Left hindlimb (tissue), 1 donor: Measurements from ENCODE around the gene PTTG1IP2.
"Not testable (repeated sequence)": the region's sequence is repeated elsewhere in the genome, so short reads cannot be mapped to it uniquely, and the experiment has no call there.

Source experiments
- DNase-seq: peaks from one replicate; pipeline ENCODE4 v3.0.0-alpha.2; 2018

The PTTG1IP2 gene

GRCh38 chr7:90469554-90469953, at the start of gene PTTG1IP2:
TSS of gene PTTG1IP2 (plus strand) at chr7:90469639. CDS start at chr7:90469787, 148 bp downstream.
- DNase-seq, result no peak

GRCh38 chr7:90421651-90422050, 47.8 kb upstream of the PTTG1IP2 start:
- no peak for DNase-seq

DNA sequence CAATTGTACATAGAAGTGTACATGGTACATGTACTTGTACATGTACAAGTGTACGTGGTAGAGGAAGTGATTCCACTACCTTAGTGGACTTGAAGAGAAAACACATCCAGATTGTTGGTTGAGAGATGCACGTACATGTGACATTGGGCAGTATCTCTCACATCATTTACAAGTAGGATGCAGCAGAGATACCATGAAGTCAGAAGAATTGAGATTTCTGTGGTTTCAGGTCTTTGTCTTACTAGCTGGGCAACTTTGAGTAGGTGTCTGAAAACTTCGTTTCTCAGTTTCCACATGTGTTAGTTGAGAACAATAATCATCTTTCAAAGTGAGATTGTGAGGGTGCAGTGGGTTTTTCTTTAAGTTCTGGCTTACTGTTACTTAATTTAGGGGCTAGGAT, 44.7 kb upstream of the PTTG1IP2 start:
- DNase-seq, result no peak

DNA sequence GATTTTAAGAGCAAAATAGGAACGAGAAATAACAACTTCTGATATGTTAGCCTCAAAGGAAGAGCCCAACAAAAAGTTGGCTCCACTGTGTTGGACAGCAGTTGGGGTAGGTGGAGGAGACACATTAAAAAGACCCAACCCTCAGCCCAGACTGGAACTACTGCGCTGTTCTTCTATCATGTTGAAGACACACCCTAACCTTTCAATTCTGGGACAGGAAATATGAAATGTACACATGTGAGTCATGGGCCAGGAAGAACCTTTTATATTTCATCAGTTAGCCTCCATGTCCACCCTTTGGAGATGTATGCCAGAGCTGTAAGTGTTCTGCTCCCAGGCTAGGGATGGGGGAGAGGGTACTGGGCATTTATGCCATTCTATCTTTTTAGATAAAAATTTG, 44.1 kb upstream of the PTTG1IP2 start:
- no peak for DNase-seq

DNA sequence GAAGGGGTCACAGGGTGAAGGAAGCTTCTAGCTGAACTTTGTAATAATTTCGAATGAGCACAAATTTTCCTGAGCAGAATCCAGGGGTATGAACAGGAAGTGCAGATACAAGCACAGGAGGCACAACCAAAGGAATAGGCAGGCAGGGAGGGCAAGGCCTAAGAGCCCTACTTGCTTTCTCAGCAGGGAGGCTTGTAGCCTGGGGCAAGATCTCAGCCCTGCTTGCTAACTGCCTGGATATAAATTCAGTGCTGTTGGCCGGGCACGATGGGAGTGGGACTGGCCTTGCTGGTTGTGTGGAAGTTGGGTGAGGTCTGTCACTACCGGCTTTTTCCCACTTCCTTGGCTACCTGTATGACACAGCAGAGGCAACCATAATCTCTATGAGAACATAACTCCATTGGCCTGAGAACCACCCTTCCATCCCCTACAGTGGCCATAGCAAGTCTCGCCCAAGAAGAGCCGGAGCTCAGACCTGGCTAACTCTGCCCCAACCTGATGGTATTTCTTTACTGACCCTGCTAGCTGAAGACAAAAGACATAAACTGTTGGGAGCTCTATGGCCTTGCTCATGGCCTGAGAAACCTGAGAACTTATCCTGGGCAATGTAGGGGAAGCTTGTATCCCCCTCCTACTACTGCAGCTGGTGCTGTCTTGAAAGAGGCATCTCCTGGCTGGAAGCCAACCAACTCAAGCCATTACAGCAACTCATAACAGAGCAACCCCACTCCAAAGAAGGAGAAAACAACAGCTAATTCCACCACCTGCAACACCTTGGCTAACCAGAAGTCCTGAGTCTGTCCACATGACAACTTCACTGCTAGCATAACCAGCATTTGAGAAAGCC, 38.6 kb upstream of the PTTG1IP2 start:
- no peak for DNase-seq

DNA sequence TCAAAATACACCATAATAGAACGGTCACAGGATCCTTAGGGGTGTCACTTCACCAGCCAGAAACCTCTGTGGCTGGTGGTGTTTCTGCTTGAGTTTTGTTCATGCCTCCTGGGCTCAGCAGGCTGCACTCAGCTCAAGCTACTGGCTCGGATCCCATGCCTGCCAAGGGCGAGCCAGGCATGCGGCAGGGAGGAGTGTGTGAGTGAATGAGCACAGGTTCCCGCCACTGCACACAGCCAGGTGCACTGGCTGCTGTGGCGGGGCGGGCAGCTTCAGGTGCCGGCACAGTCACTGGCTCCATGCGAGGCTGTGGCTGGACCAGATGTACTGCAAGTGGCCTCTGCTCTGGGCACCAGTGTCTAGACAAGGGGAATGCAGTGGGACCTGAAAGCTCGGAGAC, 36.7 kb upstream of the PTTG1IP2 start:
- DNase-seq, result no peak

DNA sequence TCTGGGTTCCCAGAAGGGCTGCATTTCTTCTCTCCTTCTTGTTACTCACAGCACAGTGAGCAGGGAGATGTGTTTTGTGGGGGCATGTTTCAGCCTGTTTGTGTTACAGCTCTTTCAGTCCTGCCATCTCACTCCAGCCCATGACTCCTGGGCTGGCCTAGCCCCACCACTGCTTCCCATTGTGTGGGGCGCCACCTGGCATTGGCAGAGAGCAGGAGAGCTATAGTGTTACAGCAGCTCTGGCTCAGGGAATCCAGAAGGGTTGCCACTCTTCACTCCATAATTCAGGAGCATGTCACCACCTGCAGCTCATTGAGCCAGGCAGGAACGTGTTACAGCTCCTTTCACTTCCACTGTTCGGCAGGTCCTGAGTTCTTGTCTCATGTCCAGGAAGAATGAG, 36.2 kb upstream of the PTTG1IP2 start:
- DNase-seq, result no peak

DNA sequence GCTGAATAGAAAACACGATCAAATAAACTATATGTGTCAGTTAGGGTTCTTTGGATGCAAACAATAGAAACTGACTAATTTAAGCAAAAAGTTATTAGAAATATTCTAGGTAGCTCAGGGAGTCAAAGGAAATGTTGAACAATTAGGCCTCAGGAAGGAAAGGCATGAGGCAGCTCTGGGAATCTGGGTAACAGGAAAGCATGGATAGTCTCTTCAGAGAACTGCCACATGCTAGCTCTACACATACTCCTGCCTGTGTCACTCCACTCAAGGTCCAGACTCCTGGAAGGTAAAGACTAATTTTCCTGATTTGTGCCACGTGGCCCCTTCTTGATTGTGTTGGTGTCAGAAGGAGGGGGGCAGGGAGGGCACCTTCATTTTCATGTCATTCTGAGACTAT, 23.8 kb upstream of the PTTG1IP2 start:
- no peak for DNase-seq

DNA sequence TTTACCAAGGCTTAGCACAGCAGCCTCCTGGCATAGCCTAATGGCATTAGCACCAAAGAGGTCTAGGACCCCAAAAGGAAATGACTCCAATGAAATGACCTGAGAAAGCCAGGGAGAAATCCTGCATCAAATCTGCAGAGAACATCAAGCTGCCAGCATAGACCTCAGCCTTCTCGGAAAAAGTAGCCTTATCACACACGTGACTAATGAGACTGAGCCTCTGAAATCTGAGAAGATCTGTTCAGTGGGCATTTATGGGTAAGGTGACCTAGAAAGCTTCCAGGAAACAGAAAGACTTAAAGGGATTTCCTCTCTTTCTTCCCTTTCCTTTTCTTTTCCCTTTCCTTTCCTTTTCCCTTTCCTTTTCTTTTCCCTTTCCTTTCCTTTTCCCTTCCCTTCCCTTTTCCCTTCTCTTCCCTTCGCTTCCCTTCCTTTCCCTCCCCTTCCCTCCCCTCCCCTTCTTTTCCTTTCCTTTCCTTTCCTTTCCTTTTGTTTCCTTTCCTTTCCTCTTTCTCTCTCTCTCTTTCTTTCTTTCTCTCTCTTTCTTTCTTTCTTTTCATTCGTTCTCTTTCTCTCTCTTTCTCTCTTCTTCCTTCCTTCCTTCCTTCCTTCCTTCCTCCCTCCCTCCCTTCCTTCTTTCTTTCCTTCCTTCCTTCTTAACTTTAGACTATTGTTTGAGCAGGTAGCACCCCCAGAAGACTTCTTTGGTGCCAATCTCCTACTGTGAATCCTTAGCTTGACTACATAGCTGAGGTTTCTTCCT, 23.1 kb upstream of the PTTG1IP2 start:
- DNase-seq, result no peak

GRCh38 chr7:90453259-90453891, 16.1 kb upstream of the PTTG1IP2 start:
- no peak for DNase-seq

GRCh38 chr7:90453931-90454330, 15.5 kb upstream of the PTTG1IP2 start:
- no peak for DNase-seq

DNA sequence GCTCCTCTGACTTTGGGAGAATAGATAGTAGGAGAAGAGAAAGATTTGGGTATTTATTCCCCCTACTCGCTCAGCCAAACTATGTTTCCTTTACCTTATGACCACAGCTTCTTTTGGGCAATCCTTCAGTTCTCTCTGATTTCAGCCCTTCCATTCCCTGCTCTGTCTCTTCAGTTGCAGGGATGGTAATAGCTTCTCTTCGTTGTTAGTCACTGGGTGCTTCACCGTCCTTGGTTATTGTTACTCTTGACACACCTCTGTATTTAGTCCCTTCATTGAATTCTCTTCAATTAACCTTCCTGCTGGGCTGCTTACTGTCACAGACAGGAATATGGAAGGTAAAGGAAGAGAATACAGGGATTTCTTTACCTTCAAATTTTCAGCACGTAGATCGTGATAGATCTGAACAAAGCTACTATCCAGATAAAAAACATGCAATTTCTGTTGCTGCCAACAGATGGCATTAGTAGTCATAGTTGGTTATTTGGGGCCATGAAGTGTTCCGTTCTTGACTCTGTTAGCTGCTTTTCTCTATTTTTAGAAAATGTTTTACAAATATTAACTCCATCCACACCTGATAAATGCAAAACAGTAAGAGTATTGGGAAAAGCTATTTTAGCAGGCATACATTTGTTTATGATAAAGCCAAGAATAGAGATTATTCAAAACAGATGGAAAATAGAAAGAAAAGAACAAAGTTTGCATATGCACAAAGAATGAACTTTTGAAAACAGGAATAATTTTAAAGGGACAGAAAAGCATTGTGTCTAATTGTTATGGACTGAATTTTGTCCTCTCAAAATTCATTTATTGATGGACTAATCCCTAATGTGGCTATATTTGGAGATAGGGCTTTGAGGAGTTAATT, 14.0 kb upstream of the PTTG1IP2 start:
- DNase-seq, result no peak

DNA sequence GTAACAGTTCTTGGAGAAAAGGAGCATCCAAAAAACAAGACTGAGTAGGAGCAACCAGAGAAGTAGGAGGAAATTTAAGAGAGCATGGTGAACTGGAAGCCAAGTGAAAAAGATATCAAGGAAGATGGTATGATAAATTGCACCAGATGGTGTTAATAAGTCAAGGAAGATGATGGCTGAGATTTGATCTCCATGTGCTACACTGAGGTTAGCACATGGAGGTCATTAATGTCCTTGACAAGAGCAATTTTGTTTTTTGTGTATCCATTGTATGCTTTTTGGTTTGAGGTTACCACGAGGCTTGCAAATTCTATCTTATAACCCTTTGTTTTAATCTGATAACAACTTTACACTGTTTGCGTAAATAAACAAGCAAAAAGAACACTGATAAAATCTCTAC, 11.3 kb upstream of the PTTG1IP2 start:
- no peak for DNase-seq

- no peak for DNase-seq
Observed at GRCh38 chr7:90459888-90460287, 9.6 kb upstream of the PTTG1IP2 start.

DNA sequence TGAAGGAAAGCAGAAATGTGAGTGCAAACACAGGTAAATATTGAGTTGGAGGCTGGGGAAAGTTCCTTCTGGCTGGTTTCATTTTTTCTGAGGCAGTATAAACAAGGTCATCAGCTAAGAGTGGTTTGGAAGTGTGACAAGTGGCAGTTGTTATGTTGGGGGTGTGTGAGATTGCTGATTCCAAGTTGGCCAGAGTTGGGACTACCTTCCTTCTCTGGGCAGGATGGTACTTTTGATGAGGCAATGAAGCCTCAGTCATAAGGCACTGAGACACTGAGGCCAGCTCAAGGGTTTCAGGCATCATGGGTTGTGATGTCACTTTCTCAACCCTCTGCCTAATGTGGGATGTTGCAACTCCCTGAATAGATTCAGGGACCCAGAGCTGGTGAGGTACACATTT, 8.2 kb upstream of the PTTG1IP2 start:
- no peak for DNase-seq

DNA sequence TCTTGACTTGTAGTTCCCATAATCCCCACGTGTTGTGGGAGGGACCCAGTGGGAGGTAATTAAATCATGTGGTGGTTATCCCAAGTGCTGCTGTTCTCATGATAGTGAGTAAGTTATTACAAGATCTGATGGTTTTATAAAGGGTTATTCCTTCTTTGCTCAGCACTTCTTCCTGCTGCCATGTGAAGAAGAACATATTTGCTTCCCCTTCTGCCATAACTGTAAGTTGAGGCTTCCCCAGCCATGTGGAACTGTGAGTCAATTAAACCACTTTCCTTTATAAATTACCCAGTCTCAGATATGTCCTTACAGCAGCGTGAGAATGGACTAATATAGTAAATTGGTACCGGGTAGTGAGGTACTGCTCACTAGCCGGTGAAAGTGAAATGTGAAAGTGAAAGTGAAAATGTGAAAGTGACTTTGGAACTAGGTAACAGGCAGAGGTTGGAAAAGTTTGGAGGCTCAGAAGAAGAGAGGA, 6.2 kb upstream of the PTTG1IP2 start:
- not testable (repeated sequence) for DNase-seq

- no peak for DNase-seq
Observed at GRCh38 chr7:90465816-90466215, 3.6 kb upstream of the PTTG1IP2 start.

- DNase-seq, result no peak
Observed at GRCh38 chr7:90472805-90473540, 3.5 kb downstream of the PTTG1IP2 start.

DNA sequence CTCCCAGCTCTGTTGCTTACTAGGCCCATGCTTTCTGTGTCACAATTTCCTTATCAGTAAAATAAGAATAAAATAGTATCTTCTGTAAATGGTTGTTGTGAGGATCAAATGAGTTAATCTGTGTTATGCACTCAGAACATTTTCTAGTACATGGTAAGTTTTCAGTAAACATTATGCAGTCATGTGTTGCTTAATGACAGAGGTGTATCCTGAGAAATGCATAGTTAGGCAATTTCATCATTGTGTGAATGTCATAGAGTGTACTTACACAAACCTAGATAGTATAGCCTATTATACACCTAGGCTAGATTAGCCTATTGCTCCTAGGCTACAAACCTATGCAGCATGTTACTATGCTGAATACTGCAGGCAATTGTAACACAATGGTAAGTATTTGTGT, 4.4 kb downstream of the PTTG1IP2 start:
- no peak for DNase-seq

DNA sequence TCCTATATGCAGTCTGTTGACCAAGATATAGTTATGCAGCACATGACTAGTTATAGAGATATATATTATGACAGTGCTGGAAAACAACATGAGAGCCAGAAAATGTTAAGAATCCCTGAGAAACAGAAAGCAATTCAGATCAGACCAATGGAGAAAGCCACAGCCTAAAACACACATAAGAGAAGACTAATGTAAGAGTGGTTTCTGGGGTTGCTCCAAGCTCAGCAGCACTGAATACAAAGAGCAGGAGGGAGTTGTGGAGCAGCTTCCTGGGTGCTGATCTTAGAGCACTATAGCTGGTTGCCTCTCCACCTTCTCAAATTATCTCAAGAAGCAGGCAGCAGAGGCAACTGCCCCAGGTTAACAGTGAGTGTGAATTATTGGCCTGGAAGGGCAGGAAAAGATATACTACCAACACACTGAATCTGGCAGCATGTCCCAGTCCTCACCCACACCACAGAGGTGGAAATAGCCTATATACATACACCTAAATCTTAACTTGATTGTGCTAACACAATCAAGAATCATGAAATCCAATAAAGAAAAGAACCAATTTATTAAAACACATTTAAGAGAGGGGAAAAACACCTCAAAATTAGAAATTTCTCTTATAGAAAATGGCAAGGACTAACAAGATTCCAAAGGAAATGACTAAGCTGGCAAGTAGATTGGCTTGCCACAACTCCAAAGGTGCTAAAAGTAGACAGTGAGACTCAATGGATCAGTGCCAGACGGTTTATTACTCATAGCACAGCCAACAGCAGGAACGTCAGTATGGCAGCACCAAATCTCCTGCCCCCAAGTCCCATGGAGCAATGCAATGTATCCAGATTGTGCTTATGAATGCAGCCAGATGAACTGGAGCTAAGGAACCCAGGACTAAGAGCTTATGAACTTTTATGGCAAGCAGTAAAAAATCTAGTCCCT, 5.1 kb downstream of the PTTG1IP2 start:
- no peak for DNase-seq

DNA sequence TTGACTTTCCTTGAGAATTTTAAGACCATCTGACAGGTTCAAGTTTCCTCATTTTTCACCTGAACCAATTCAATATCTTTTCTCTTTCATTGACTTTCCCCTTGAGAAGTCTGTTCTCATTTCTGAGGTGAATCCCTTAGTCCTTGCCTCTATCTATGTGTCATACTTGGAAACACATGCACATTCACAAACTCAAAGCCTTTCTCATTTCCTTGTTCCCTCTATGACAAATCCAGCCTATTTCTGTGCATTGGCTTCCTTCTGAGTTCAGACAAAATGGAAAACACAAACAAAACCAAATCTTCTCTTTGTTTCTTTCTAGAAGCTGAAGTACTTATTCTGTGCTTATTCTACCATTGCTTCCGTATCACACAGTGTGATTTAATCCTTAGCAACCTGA, 13.8 kb downstream of the PTTG1IP2 start:
- DNase-seq, result no peak
